NB4 (cell line): Measurements from ENCODE around the gene ADAM10.

Experiments
- DNase-seq: peaks from one replicate; pipeline ENCODE4 v3.0.0; 2010; ENCODE audit warnings: low read depth
- H3K4me3 ChIP-seq: one replicate; pipeline ENCODE4 v1.5.1; 2011; ENCODE audit warnings: mild to moderate bottlenecking, low read depth, low read length, moderate library complexity
- CTCF ChIP-seq: IDR thresholded peaks from one replicate; pipeline ENCODE4 v1.5.1; 2012; ENCODE audit warnings: low read depth, low read length
- MYC ChIP-seq: IDR thresholded peaks from 2 replicates; pipeline ENCODE4 v1.6.1; 2011; ENCODE audit warnings: low read depth, low read length
- POLR2A ChIP-seq: IDR thresholded peaks from 2 replicates; pipeline ENCODE4 v1.6.1; 2011; ENCODE audit warnings: mild to moderate bottlenecking; ENCODE audit not compliant: insufficient read length; ENCODE audit errors: extremely low read depth
- TF ChIP-seq, protein P1 (sequence below): IDR thresholded peaks from 2 replicates; pipeline ENCODE4 v1.6.1; 2011; ENCODE audit warnings: low read depth, low read length

Gene ADAM10

DNA sequence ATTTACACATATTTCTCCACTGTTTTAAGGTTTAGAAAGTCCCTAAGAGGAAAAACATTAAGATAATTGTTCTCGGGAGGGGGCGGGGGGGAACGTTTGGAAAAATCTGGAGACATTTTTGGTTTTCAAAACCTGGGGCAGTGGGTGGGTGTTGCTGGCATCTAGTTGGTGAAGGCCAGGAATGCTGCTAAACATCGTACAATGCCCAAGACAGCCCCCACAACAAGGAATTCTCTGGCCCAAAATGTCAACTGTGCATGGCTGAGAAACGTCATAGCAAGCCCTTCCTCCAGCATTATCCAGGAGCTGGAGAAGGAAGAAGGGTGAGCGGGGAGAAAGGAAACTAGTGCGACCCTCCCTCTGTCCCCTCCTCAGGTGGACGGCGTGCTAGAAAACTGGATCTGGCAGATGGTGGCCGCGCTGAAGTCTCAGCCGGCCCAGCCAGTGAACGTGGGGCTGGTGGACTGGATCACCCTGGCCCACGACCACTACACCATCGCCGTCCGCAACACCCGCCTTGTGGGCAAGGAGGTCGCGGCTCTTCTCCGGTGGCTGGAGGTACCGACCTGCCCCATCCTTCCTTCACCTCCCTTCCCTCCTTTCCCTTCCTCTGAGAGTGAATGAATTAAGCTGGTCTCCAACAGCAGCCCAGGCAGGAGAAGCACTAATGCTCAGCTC is 208.0 kb downstream of the ADAM10 start:
- TF ChIP-seq POLR2A = no peak
- TF ChIP-seq, protein P1, sequence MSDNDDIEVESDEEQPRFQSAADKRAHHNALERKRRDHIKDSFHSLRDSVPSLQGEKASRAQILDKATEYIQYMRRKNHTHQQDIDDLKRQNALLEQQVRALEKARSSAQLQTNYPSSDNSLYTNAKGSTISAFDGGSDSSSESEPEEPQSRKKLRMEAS = no peak
- TF ChIP-seq MYC = no peak
- no peak for TF ChIP-seq CTCF
- DNase-seq = no peak
- H3K4me3 ChIP-seq = no peak overlapping the region

- TF ChIP-seq CTCF (no peak), MYC (no peak), POLR2A (no peak)
- TF ChIP-seq, protein P1 = no peak
- no peak overlapping the region for H3K4me3 ChIP-seq
- no peak for DNase-seq
These were observed 210.0 kb downstream of the ADAM10 start for GRCh38 chr15:58539548-58539947.

- no peak for DNase-seq
- no peak overlapping the region for H3K4me3 ChIP-seq
- TF ChIP-seq, protein P1 = no peak
- TF ChIP-seq CTCF = no peak
- no peak for TF ChIP-seq MYC
- no peak for TF ChIP-seq POLR2A
These were observed 210.6 kb downstream of the ADAM10 start for GRCh38 chr15:58538901-58539300.
